Activated CD8-positive, alpha-beta memory T cell treated with anti-CD3 and anti-CD28 coated beads, Interleukin-2, amount 50 U/mL, for 24 hours (primary cell): ENCODE data around the gene CFTR.
"Not testable (repeated sequence)": the region's sequence is repeated elsewhere in the genome, so short reads cannot be mapped to it uniquely, and the experiment has no call there.

Experiments used
- DNase-seq: peaks from one replicate; pipeline ENCODE4 v3.0.0-alpha.2; 2020; ENCODE audit errors: extremely low read depth

Gene CFTR

GRCh38 chr7:117479225-117480054 is at the start of gene CFTR:
TSS of gene CFTR (plus strand) at chr7:117480025. CDS start at chr7:117480095, 70 bp downstream.
- DNase-seq = no peak

- no peak for DNase-seq
Measured at GRCh38 chr7:117435475-117436043, 44.3 kb upstream of the CFTR start.

GRCh38 chr7:117444646-117445045 is 35.2 kb upstream of the CFTR start:
- DNase-seq = no peak

- DNase-seq = no peak
Measured at GRCh38 chr7:117445206-117445605, 34.6 kb upstream of the CFTR start.

GRCh38 chr7:117446220-117446815 is 33.5 kb upstream of the CFTR start:
- no peak for DNase-seq

GRCh38 chr7:117448655-117449054 is 31.2 kb upstream of the CFTR start:
- no peak for DNase-seq

GRCh38 chr7:117458977-117459583 is 20.7 kb upstream of the CFTR start:
- DNase-seq = no peak

- DNase-seq = no peak
Measured at GRCh38 chr7:117459735-117460134, 20.1 kb upstream of the CFTR start.

GRCh38 chr7:117460815-117461214 is 19.0 kb upstream of the CFTR start:
- DNase-seq = not testable (repeated sequence)

- DNase-seq = no peak
Measured at GRCh38 chr7:117468174-117468573, 11.7 kb upstream of the CFTR start.

- DNase-seq = no peak
Measured at GRCh38 chr7:117470777-117471176, 9.0 kb upstream of the CFTR start.

GRCh38 chr7:117472335-117472734 is 7.5 kb upstream of the CFTR start:
- no peak for DNase-seq

- DNase-seq = no peak
Measured at GRCh38 chr7:117476557-117477215, 3.1 kb upstream of the CFTR start.

GRCh38 chr7:117478836-117479224 is 995 bp upstream of the CFTR start:
- DNase-seq = no peak

GRCh38 chr7:117480055-117480362 is 184 bp downstream of the CFTR start:
- DNase-seq = no peak

GRCh38 chr7:117480978-117481377 is 1.2 kb downstream of the CFTR start:
- DNase-seq = no peak

- no peak for DNase-seq
Measured at GRCh38 chr7:117485118-117485620, 5.3 kb downstream of the CFTR start.

- DNase-seq = no peak
Measured at GRCh38 chr7:117489016-117489415, 9.2 kb downstream of the CFTR start.

- no peak for DNase-seq
Measured at GRCh38 chr7:117489430-117489829, 9.6 kb downstream of the CFTR start.

GRCh38 chr7:117489911-117490310 is 10.1 kb downstream of the CFTR start:
- DNase-seq = no peak

- no peak for DNase-seq
Measured at GRCh38 chr7:117492649-117493048, 12.8 kb downstream of the CFTR start.

- no peak for DNase-seq
Measured at GRCh38 chr7:117493460-117493859, 13.6 kb downstream of the CFTR start.
